Measurements from ENCODE around the gene PRKAR1B.

- TF ChIP-seq CTCF (conservative IDR thresholded peaks at IDR 0.05), result no peak
- no peak for TF ChIP-seq EZH2 (IDR thresholded peaks at IDR 0.05; ENCODE audit: low read depth)
Observed at GRCh38 chr7:637826-638225, 89.3 kb downstream of the PRKAR1B start.

Data from PC-9 (cell line).